T follicular helper cell (primary cell): ENCODE measurements around the gene PSME3IP1.
"Not testable (repeated sequence)": the region's sequence is repeated elsewhere in the genome, so short reads cannot be mapped to it uniquely, and the experiment has no call there.

Experiments
- DNase-seq: peaks from one replicate; pipeline ENCODE4 v3.0.0-alpha.2; 2020; ENCODE audit warnings: low read depth
- total RNA-seq, 2 experiments: gene quantifications; one replicate each; lab custom pipeline; 2026; lab: John Stamatoyannopoulos, UW

The PSME3IP1 gene, protein sequence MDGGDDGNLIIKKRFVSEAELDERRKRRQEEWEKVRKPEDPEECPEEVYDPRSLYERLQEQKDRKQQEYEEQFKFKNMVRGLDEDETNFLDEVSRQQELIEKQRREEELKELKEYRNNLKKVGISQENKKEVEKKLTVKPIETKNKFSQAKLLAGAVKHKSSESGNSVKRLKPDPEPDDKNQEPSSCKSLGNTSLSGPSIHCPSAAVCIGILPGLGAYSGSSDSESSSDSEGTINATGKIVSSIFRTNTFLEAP
- total RNA-seq: 60.8 to 86.0 reads per million in 2 experiments

DNA sequence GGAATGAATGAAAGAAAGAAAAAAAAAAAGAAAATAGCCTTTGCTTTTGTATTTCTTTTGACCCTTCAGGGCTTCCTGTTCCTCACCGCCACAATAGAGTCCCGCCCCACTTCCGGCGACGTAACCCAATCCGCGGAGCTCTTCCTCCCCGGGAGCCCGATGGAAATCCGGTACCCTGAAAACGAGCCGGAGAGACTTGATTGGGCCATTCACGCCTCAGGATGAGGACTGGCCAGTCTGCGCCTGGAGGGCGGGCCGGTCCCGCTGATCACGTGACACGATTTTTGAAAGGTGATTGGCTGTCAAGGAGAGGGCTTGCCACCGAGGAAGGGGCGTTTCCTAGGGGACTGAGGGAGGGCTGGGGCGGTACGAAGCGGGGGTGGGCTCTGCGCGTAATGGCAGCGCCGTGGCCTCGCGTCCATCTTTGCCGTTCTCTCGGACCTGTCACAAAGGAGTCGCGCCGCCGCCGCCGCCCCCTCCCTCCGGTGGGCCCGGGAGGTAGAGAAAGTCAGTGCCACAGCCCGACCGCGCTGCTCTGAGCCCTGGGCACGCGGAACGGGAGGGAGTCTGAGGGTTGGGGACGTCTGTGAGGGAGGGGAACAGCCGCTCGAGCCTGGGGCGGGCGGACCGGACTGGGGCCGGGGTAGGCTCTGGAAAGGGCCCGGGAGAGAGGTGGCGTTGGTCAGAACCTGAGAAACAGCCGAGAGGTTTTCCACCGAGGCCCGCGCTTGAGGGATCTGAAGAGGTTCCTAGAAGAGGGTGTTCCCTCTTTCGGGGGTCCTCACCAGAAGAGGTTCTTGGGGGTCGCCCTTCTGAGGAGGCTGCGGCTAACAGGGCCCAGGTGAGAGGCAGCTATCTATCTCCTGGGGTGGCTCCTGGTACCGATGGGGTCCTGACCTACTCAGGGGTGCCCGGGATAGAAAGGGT is at the start of gene PSME3IP1, which contains the start of gene RSPRY1:
Gene PSME3IP1 (minus strand): TSS at position 95 of the 927 bp plus-strand sequence. CDS start 12,185 bp downstream, outside the sequence.
Gene RSPRY1 (plus strand): TSS at position 385 of the 927 bp plus-strand sequence. CDS start 18,330 bp downstream, outside the sequence.
- peak; percentile 99 for DNase-seq

DNA sequence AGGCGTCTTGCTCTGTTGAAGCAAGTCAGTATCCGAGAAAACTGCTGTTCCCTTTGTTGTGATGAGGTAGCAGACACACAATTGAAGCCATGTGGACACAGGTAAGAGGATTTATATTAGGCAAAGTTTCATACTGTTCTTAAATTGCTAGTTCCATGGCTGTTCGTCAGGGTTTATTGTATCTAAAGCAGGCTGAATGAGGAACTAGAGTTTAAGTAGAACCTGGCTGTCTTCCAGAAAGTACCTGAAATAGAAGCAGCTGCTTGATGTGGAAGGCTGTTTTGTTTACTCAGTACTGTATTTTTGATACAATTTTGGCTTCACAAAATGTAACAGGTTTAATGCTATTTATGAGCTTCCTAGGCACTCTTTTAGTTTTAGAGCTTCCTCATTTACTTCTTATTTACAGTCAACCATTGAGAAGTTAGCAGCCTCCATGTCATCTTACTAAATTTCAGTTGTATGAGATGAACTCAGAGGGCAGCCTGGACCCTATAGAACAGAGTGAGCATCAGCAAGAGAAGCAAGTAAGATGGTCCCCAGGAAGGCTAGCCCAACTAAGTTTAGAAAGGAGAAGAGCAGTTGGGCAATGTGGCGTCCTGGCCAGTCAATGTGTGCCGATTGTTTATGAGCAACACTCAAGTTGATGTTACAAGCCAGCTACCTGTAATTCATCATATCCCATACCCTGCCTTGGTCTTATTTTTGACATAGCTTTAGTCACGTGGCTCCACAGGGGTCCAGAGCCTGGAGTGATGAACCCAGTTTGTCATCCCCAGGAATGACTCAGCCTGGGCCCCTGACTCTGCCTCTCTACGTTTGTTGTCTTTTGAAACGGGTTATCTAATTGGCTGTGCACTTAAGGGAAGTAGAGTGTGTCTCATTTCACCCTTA is 49.5 kb upstream of the PSME3IP1 start:
- no peak for DNase-seq

DNA sequence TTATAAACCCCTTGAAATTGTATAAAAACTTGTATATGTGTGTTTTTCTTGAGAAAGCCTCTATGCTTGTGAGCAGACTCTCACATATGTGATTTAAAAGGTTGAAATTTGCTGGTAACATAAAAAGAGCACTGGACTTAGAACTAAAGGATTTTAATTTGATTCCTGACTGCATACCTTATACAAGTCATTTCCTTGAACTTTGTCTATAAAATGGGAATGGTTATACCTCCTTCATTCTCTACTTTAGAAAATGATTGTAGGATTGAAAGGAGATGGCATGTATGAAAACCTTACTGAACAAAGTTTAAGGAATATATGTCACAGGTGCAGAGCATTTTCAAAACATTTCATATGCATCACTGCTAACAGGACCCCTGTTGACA is 48.9 kb upstream of the PSME3IP1 start:
- no peak for DNase-seq

DNA sequence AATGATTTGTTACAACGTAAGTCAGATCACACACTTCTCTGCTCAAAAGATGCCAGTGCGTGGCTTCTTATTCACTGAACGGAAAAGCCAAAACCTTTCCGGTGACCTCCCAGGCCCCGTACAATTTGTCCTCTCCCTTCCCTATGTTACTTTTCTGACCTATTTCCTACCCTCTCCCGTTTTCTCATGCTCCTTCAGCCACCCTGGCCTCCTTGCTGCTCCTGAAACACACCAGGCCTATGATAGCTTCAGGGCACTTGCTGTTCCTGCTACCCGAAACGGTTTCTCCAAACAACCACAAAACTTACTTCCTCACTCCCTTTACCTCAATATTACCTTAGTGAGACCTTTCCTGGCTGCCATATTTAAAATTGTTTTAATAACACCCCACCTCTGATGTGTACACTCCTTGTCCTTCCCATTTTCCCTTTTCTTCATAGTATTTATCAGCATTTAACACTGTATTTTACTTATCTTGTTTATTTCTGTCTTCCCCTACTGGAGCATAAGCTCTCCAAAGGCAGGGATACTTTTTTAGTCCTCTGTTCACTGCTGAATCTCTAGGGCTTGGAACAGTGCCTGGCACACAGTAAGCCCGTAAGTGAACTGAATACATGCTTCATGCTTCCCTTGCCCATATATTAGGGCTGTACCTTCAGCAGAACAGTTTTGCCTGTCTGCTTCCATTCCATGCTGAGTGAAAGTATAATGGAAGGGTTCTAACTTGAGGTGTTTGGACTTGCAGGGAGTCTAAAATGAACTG is 48.3 kb upstream of the PSME3IP1 start:
- no peak for DNase-seq

DNA sequence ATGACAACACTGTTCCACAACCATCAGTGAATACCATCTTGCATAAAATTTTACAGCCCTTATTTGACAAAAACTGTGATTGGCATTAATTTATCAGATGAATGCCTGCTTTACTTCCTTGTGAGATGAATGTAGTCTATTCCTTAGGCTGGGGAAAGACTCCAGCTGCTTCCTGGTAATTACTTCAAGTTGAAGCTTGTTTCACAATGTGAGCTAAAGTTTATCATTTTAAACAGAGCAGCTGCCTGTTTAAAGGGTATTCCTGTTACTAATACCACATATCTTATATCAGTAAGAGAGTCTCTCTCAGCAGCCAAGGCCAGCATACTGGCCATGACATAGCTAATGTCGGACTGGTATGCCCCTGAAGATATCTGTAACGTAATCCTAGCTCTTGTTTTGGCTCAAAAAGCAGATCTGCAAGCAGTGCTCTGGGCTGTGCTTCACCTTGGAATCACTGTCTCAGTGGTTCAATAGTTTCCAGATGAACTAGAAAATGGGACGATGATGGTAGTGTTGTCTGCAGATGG is 46.0 kb upstream of the PSME3IP1 start:
- no peak for DNase-seq

DNA sequence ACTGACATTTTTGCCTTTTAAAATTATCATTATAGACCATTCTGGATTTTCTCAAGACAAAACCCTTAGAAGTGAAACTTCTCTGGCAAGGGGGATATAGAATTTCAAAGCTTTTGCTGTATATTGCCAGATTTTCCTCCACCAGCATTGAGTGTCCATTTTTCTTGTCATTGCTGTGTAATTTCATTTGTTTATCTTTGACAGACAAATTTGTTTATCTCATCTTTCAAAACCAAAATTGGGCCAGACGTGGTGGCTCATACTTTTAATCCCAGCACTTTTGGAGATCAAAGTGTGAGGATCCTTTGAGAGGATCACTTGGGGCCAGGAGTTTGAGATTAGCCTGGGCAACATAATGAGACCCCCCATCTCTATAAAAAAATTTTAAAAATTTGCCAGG is 43.2 kb upstream of the PSME3IP1 start:
- DNase-seq: no peak

DNA sequence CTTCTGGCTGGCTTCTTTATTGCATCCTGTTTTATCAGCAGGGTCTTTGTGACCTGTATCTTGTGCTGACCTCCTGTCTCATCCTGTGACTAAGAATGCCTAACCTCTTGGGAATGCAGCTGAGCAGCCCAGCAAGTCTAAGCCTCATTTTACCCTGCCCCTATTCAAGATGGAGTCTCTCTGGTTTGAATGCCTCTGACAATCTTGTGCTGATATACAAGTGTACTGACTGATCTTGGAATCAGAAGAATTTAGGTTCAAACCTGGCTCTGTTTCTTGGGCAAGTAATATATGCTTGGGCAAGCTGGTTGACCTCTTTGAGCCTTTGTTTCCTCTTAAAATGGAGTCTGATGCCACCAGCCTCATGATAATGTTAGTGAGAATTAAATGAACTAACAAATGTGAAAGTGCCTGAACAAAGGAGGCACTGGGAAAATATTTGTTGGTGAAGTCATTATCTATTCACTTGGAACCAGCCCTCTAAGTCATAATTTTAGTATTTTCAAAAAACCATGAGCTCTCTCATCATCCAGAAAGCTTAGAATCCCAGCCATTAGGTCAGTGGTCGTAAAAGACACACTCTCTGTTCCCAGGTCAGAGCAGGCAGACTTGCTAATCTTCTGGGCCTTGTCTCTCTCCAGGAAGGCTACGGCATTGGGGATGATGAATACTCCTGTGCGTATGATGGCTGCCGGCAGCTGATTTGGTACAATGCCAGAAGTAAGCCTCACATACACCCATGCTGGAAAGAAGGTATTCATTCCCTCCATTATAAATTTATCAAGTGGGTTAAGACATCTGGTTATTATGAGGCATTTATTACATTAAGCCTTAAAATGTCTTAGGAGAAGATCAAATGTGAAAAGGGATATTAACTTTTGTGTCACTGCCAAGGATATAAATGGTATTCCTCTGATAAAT is 41.1 kb upstream of the PSME3IP1 start:
- no peak for DNase-seq

DNA sequence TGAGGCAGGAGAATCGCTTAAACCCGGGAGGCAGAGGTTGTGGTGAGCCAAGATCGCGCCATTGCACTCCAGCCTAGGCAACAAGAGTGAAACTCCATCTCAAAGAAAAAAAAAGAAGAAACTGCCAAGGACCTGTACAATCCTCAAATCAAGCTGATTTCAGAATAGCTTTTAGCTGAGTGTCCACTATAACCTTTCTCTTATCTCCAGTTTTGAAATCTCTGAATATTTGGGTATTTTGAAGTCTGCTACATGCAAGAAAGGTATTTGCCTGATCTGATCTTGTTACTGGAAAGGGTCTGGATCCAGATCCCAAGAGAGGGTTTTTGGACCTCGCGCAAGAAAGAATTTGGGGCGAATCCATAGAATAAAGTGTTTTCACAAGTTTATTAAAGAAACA is 40.1 kb upstream of the PSME3IP1 start:
- no peak for DNase-seq

DNA sequence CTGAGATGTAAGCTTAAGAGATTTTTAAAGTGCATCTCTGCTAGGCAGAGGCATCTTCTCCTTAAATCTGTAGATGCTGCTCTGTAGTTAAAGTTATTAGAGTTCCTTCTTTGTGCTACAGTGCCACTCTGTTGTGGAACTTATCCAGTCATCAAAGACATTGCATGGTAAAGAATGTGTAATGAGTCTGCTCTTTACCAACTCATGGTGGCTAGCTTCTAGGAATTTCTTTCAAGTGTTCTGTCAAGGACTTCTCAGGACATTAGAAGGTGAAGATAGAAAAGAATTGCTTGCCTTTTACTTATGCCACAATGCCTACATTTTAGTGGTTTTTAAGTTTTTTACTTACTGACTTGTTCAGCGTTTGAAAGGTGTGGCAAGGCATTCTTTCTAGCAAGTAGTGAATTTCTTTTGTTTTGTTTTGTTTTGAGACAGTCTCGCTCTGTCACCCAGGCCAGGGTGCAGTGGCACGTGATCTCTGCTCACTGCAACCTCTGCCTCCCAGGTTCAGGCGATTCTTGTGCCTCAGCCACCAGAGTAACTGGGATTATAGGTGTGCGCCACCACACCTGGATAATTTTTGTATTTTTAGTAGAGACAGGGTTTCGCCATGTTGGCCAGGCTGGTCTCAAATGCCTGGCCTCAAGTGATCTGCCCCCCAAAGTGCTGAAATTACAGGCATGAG is 39.0 kb upstream of the PSME3IP1 start:
- no peak for DNase-seq

DNA sequence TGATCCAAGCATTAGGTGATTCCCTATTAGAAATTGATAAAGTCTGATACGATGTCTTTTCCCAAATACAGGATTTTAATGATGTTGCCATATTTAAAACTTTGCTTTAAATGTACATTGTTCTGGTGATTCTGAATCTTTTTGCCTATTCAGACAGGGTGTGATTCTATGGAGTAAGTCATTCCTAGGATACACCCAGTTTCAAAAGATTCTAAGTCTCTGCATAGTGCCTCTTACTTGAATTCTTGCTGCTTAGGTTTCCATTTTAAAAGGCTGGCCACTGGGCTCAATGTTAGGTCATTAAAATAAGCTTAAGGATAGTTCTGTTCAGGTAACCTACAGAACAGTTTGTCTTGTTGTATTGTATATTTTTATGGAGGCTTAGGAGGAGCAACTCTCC is 37.2 kb upstream of the PSME3IP1 start:
- DNase-seq: no peak

DNA sequence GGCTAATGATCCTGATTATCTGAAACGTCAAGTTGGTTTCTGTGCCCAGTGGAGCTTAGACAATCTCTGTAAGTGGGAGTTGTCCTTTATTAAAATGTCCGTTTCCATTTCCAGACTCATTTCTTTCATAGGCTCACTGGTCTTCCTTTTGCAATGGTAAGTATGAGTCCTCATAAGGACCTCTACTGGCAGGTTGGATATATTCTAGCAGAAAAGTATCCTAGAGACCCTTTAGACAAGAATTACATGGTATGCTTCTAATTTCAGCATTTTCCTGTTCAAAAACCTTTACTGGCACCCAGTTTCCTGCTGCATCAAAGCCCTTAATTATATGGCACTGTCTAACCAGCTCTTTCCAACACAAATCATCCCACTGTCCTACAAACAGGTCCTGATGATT is 31.1 kb upstream of the PSME3IP1 start:
- no peak for DNase-seq

DNA sequence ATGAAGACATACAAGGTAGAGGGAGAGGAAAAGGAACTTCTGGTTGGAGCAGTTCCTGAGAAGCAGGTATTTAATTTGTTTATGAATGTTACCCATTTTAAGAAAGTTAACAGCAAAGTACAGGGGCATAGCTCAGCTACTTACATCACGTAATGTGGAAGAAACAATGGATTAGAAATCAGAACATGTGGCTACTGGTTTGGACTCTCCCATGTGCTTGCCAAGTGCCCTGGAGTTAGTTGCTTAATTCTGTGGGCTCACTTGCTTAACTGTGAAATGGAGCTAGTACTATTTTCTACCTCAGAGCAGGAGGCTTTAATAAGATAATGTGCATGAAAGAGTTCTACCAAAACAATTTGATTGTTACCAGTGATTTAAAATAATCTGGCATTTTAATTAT is 27.6 kb upstream of the PSME3IP1 start:
- no peak for DNase-seq

DNA sequence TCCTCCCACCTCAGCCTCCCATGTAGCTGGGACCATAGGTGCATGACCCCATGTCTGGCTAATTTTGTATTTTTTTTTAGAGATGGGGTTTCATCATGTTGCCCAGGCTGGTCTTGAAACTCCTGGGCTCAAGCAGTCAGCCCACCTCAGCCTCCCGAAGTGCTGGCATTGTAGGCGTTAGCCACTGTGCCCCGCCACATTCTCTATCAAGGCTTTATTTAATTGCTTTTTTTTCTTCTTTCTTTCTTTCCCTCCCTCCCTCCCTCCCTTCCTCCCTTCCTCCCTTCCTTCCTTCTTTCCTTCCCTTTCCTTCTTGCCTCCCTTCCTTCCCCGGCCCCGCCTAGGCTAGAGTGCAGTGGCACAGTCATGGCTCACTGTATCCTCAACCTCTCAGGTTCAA is 23.9 kb upstream of the PSME3IP1 start:
- no peak for DNase-seq

DNA sequence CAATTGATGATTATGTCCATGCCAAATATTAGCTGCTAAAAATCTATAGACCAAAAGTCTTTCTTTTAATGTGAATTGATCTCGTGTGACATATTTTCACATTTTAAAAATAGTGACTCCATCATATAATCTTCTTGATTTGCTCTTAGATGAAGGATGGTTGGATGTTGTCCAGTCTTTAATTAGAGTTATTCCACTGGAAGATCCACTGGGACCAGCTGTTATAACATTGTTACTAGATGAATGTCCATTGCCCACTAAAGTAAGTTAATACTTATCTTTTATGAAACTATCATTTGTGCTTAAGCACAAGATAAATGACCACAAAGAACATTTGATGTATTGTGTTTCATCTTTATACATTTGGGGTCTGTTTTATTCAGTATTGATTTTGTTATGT is 23.1 kb upstream of the PSME3IP1 start:
- DNase-seq: no peak

DNA sequence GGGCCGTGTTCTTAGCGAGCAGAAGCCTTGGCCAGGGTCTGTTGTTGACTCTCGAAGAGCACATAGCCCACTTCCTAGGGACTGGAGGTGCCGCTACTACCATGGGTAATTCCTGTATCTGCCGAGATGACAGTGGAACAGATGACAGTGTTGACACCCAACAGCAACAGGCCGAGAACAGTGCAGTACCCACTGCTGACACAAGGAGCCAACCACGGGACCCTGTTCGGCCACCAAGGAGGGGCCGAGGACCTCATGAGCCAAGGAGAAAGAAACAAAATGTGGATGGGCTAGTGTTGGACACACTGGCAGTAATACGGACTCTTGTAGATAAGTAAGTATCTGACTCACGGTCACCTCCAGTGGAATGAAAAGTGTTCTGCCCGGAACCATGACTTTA is 18.8 kb upstream of the PSME3IP1 start:
- DNase-seq: no peak

DNA sequence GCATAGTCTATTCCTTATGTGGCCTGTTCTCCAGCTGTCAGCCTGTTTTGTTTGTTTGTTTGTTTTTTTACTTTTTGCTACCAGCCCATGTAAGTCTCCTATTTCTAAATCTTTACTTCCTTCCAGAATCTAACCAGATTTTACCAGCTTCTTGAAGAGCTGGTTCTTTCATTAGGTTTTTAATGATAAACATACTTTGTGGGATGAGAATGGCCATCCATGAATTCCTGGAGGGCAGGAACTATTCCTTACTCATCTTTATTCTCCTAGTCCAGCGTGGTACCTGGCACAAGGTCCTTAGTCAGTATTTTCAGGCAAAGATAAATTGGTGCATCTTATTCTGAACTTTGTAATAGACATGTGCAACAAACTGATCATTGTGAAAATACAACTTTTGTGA is 17.6 kb upstream of the PSME3IP1 start:
- no peak for DNase-seq

DNA sequence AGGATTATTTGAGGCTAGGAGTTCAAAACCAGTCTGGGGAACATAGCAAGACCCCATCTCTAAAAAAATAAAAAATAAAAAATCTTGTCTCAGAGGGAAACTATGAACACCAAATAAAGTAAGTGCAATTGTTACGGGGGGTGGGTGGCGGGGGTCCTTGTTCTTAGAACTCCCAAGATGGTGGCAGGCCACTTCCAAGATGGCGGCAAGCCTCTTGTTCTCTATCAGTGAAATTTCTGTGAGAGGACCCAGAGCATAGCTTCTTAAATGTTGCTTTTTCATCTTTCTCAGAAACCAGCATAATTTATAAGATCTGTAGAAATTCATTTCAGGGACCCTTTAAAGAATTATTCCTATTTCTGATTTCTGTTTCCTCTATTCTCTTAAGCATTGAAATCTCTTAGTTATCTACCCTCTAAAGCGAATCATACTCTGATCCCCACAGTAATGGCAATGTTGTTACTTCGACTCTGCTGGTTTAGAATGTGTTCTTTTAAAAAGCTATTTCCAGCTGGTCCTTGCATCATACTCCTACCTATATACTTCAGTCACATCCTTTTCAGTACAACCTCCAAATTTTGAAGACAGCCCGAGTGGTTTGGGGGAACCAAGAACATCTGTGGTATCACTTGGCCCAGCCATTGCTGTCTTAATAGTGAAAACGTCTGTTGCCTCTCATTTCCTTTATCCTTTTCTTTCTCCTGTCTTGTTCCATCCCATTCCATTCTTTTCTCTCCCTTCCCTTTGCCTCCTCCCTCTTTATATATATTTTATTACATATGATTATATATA is 16.5 kb upstream of the PSME3IP1 start:
- DNase-seq: no peak

DNA sequence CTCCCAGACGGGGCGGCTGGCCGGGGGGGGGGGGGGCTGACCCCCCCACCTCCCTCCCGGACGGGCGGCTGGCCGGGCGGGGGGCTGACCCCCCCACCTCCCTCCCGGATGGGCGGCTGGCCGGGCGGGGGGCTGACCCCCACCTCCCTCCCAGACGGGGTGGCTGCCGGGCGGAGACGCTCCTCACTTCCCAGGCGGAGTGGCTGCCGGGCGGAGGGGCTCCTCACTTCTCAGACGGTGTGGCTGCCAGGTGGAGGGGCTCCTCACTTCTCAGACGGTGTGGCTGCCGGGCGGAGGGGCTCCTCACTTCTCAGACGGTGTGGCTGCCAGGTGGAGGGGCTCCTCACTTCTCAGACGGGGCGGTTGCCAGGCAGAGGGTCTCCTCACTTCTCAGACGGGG is 15.1 kb upstream of the PSME3IP1 start:
- not testable (repeated sequence) for DNase-seq
